Loucy (cell line): Measurements from ENCODE around the gene SLC34A3.

ENCODE experiments used
- EZH2phosphoT487 ChIP-seq: fragments of 200-600 bp; IDR thresholded peaks from 2 replicates; pipeline ENCODE4 v1.6.1; 2018; ENCODE audit warnings: antibody characterized with exemption, mild to moderate bottlenecking, moderate library complexity, borderline replicate concordance
- TF ChIP-seq, protein P1 (sequence below): fragments of 200-600 bp; sonication (generic); conservative IDR thresholded peaks from 2 replicates; pipeline ENCODE4 v1.5.1; 2014; ENCODE audit warnings: mild to moderate bottlenecking, antibody characterized with exemption, low read length

DNA sequence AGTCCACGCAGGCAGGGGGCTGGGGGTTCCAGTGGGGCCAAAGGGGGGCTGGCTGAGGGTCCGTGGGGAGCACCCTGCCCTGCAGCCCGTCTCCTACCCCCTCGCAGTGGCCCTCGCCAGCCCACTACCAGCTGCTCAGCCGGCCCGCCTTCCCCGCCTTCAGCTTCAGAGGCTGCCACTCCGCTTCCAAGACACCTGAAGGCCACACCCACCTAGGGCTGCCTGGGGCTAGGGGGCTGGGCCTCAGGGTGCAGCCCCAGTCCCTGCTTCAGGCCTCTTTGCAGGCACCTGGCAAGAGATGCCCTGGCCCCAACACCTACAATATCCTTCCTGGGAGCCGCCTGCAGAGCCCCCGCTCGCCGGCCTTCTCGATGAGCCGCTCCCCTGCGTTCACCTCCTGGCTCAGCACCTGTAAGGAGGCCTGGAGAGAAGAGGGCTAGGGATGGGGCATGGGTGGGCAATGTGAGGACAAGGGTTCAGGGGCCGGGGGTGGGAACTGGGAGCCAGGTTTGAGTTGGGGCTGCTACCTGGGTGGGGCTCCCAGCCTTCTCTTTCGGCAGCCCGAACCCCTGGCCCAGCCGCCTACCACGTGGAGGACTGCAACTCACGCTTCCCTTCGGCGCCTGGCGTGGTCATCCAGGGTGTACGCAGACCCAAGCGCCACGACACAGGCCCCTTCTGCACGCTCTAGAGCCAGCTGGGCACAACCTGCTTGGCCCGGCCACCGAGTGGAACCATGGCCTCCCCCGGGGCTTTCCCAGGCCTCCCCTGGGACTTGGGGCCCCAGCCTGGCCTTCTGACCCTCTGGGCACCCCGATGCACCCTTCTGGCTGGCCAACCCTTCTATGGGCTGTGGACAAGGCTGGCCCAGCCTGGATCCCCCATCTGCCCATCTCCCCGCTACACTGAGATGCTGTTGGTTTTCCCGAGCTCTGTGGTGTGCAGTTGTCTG lies 22.1 kb downstream of the SLC34A3 start:
- TF ChIP-seq, protein P1, sequence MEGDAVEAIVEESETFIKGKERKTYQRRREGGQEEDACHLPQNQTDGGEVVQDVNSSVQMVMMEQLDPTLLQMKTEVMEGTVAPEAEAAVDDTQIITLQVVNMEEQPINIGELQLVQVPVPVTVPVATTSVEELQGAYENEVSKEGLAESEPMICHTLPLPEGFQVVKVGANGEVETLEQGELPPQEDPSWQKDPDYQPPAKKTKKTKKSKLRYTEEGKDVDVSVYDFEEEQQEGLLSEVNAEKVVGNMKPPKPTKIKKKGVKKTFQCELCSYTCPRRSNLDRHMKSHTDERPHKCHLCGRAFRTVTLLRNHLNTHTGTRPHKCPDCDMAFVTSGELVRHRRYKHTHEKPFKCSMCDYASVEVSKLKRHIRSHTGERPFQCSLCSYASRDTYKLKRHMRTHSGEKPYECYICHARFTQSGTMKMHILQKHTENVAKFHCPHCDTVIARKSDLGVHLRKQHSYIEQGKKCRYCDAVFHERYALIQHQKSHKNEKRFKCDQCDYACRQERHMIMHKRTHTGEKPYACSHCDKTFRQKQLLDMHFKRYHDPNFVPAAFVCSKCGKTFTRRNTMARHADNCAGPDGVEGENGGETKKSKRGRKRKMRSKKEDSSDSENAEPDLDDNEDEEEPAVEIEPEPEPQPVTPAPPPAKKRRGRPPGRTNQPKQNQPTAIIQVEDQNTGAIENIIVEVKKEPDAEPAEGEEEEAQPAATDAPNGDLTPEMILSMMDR, result no peak
- no peak for TF ChIP-seq EZH2phosphoT487
